GM12874 (cell line): Measurements from ENCODE around the gene PFDN2.

Experiments
- CTCF ChIP-seq: IDR thresholded peaks from 2 replicates; pipeline ENCODE4 v1.5.1; 2011; ENCODE audit warnings: low read depth, mild to moderate bottlenecking, control low read depth, low read length, moderate library complexity; ENCODE audit not compliant: insufficient read depth

The PFDN2 gene

DNA sequence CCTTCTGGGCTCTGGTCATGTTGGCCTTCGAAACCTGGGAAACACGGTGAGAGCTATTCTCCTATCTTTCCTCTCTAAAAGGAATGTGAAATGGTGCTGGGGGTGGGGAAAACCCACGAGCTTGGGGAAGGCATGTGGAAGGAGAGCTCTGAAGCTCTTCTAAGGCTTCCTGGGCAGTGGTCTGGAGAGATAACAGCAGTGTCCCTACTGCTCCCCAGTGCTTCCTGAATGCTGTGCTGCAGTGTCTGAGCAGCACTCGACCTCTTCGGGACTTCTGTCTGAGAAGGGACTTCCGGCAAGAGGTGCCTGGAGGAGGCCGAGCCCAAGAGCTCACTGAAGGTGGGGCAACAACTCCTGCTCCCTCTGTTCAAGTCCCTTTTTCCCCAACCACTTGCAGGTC lies 44.2 kb upstream of the PFDN2 start:
- TF ChIP-seq CTCF: no peak

DNA sequence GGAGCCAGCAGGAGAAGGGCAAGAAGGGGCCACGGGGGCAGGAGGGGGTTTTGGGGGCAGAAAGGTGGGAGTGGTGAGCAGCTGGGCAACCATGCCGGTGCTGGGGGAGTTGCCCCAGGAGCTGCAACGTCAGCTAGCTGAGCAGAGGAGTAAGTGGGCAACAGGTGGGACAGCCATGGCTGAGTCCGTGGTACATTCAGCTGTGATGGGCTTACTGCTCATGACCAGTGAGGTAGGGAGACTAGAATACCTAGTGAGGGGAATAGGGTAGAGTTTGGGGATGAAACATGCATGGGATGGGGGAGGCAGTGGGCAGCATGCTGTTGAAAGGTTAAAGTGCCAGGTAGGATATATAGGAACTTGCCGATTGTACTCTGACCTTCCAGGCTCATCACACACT lies 43.8 kb upstream of the PFDN2 start:
- no peak for TF ChIP-seq CTCF

GRCh38 chr1:161160671-161161145 lies 42.9 kb upstream of the PFDN2 start:
- TF ChIP-seq CTCF: no peak

GRCh38 chr1:161159913-161160243 lies 42.0 kb upstream of the PFDN2 start:
- TF ChIP-seq CTCF: no peak

GRCh38 chr1:161159087-161159912 lies 41.5 kb upstream of the PFDN2 start, which contains the start of gene USP21:
USP21 (plus strand) TSS chr1:161159500; CDS start chr1:161160641, 1,141 bp downstream.
- TF ChIP-seq CTCF: no peak

- TF ChIP-seq CTCF: no peak
Observed at GRCh38 chr1:161158316-161159010, 40.6 kb upstream of the PFDN2 start.

DNA sequence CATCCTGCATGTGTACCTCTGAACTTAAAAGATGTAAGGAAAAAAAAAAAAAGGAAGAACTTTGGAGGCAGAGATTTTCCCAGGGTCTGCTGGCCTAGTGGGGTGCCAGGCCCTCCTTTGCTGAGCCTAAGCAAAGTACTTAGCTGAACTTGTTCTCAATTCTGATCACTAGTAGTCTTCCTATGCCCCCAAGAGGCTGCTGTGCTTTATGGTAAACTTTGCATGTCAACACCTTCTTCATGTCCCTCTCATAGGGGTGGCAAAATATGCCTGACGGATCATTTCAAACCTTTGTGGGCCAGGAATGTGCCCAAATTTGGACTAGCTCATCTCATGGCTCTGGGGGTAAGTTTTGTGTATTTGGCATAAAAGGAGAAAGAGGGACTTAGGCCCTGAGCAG lies 40.0 kb upstream of the PFDN2 start:
- TF ChIP-seq CTCF: no peak
